Stimulated activated CD4-positive, alpha-beta T cell treated with anti-CD3 and anti-CD28 coated beads, Interleukin-15, amount 100 ng/mL, for 24 hours (primary cell): ENCODE results near the gene VWA5B2.

Experiments used
- DNase-seq: peaks from one replicate; pipeline ENCODE4 v3.0.0-alpha.2; 2020

The VWA5B2 gene

DNA sequence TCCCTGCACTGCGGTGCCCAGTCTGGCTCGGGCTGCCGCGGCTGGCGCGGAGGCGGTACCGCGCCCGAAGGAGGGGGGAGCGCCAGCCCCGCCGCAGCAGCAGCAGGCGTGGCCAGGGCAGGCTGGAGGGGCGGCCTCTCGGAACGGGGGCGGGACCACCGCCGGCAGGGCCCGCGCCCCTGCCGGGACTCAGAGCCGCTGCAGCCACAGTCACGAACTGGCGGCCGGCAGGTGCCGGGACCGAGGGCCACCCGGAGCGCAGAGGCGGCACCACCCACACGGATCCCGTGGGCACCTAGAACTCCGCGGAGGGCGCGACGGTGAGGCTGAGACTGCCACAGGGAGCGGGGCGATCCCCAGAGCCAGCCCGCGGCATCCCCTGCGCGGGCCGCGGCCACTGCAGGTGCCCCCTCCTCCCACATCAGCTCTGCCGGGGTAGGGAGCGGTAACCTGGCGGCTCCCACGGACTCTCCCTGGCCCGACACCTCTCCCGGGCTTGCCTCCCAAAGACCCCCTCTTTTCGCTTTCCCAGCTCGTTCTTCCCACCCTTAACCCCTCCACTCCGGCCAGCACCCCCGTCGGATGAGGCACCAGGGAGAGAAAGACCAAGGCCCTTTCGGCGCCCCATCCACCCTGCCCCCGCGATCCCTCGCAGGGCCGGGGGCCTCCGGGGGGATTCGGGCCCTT lies at the start of gene VWA5B2:
VWA5B2 (plus strand) TSS at position 192 of the 687 bp plus-strand sequence. CDS start 944 bp downstream, outside the sequence.
- peak; percentile 81 for DNase-seq

DNA sequence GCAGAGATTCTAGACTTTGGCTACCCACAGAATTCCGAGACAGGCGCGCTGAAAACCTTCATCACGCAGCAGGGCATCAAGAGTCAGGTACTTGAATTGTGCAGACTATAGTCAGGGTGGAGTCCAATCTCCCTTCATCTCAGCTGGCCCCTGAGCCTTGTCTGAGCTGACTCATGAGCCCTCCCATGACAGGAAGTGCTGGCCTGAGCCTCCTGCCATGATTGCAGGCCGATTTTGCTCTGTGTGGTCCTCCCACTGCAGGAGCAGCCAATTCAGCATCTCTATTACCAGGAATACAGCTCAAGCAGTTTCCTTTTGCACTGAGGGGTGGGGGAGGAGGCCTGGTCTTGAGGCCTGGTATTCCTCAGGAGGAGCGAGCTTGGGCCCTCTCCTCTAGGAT lies 49.2 kb upstream of the VWA5B2 start:
- no peak for DNase-seq

DNA sequence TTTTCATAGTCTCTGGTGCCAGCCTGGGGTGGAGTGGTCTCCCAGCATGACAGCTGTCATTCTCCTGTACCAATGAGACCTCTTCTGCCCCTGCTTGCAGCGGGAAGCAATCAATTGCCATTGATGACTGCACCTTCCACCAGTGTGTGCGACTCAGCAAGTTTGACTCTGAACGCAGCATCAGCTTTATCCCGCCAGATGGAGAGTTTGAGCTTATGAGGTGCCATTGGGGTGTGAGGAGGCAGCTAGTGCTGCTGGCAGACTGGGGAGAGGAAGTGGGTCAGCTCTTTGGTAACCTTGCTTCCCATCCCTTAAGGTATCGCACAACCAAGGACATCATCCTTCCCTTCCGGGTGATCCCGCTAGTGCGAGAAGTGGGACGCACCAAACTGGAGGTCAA lies 47.8 kb upstream of the VWA5B2 start:
- DNase-seq: no peak

DNA sequence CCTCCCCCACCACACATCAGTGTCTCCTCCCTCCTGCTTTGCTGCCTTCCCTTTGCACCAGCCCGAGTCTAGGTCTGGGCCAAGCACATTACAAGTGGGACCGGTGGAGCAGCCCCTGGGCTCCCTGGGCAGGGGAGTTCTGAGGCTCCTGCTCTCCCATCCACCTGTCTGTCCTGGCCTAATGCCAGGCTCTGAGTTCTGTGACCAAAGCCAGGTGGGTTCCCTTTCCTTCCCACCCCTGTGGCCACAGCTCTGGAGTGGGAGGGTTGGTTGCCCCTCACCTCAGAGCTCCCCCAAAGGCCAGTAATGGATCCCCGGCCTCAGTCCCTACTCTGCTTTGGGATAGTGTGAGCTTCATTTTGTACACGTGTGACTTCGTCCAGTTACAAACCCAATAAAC lies 45.7 kb upstream of the VWA5B2 start:
- DNase-seq: no peak

- DNase-seq: no peak
These were observed 44.7 kb upstream of the VWA5B2 start for GRCh38 chr3:184184546-184185230.

- peak; percentile 99 for DNase-seq
These were observed 43.8 kb upstream of the VWA5B2 start for GRCh38 chr3:184185461-184186183.

GRCh38 chr3:184186184-184186901 lies 43.0 kb upstream of the VWA5B2 start, which contains the start of gene ABCF3:
Gene ABCF3 (plus strand): TSS chr3:184186199. CDS start chr3:184186208, 9 bp downstream.
- DNase-seq: no peak

DNA sequence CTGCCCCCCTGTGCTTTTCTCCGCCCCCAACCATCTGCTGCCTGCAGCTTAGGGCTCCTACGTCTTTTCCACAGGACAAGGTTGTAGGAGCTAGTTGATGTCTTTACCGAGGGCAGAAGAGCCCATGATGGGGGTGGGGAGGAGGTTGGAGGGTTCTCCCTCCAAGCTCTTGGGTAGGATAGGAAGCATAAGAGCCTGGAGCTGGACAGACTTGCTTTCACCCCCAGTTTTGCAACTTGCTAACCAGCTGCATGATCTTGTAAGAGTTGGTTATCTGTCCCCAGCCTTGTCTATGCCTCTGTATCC lies 42.5 kb upstream of the VWA5B2 start:
- no peak for DNase-seq

DNA sequence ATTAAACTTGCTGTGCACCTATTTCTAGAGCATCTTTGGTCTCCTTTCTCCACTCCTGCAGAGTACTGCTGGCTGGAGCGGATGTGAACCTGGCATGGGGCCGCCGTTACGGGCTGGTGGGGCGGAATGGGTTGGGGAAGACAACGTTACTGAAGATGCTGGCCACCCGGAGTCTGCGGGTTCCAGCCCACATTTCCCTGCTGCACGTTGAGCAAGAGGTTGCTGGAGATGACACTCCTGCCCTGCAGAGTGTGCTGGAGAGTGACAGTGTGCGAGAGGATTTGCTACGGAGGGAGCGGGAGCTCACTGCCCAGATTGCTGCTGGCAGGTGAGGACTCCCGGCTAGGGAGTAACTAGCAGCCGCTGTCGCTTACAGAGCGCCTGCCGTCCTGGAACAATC lies 41.3 kb upstream of the VWA5B2 start:
- DNase-seq: no peak

GRCh38 chr3:184189421-184189820 lies 40.0 kb upstream of the VWA5B2 start:
- DNase-seq: no peak

DNA sequence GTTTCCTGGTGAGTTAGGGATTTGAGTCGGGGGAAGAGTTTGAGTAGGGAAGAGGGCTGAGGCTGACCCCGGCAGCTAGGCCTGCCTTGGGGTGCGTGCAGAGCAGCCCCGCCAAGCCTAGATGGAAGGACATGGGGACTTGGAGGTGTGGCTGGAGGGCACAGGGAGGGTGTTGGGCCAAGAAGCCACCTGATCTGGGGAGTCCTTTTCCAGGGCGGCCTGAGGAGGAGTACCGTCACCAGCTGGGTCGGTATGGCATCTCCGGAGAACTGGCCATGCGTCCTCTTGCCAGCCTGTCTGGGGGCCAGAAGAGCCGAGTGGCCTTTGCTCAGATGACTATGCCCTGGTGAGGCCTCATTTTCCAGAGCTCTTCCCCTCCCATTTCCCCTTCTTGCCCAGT lies 36.5 kb upstream of the VWA5B2 start:
- no peak for DNase-seq

- no peak for DNase-seq
These were observed 35.3 kb upstream of the VWA5B2 start for GRCh38 chr3:184193991-184194539.

DNA sequence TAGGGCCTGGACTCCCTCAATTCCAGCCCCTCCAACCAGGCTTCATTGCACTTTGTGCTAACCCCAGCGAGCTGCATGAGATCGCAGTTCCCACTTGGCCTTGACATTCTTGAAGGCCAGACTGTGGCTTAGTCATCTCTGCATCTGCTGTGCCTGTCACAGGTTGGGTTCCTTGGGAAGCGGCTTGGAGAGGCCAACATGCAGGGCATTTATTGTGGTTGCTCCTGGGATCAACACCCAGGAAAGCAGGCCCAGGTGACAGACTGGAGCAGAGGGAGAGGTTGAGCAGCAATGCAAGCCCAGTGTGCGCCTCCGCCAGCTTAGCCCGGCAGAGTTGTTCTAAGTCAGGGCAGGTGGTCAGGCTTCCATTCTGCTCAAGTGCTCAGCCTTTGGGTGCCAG lies 32.8 kb upstream of the VWA5B2 start:
- DNase-seq: no peak

GRCh38 chr3:184198509-184198908 lies 30.9 kb upstream of the VWA5B2 start:
- no peak for DNase-seq

DNA sequence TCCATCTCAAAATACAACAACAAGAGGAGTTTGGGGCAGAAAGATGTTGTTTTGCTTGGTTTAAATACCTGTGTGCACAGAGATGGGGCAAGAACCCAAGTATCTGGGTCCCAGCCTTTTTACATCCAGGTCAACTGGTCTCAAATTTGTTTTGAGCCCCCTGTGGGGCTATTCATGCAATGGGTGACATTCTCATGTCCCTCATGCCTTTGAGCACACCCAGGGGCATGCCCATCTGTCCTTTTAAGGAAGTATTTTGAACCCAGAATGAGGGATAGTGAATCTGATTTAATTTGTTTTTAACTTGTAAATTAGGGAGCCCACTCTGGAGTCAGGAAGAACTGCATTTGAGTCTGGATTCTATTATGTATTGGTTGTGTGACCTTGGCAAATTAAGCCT lies 28.6 kb upstream of the VWA5B2 start:
- DNase-seq: no peak

- no peak for DNase-seq
These were observed 25.9 kb upstream of the VWA5B2 start for GRCh38 chr3:184203526-184203925.

- DNase-seq: no peak
These were observed 20.1 kb upstream of the VWA5B2 start for GRCh38 chr3:184209146-184209923.

- DNase-seq: no peak
These were observed 18.1 kb upstream of the VWA5B2 start for GRCh38 chr3:184211297-184211696.

DNA sequence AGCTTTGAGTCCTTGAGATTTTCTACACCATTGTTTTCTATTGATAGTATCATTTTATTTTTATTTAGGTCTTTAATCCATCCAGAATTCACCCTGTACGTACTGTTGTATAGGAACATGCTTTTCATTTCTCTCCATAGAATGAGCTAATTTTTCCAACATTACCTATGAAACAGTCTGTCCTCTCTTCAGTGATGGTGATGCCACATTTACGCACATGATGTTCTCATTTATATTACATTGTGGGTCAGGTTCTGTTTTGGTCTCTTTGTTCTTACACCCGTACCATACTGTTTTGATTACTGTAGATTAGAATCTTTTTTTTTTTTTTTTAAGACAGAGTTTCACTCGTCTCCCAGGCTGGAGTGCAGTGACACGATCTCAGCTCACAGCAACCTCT lies 17.7 kb upstream of the VWA5B2 start:
- DNase-seq: no peak

GRCh38 chr3:184218814-184219213 lies 10.6 kb upstream of the VWA5B2 start:
- no peak for DNase-seq

- no peak for DNase-seq
These were observed 6.9 kb upstream of the VWA5B2 start for GRCh38 chr3:184222521-184222920.

GRCh38 chr3:184223946-184224345 lies 5.4 kb upstream of the VWA5B2 start:
- DNase-seq: no peak
